Uterus (tissue), 4 donors: Measurements from ENCODE around the gene RITA1. TPM values are rescaled to one million over a fixed set of nuclear protein-coding genes. Genes with fewer than 3 reads are reported as not detected.

Experiments
- DNase-seq, 2 donors: peaks; one replicate each; pipeline ENCODE4 v3.0.0-alpha.2; 2019 to 2020
- H3K27ac ChIP-seq, 2 donors: fragments of 200-600 bp; sonication (generic); 1 replicate in 1 of 2; 2 replicates in 1 of 2; pipeline ENCODE4 v1.5.1; 2016 to 2018
- H3K27me3 ChIP-seq, 2 donors: fragments of 200-600 bp; sonication (generic); one replicate each; pipeline ENCODE4 v1.5.1; 2018 to 2019; ENCODE audit warnings: control low read depth in 1 of 2
- H3K36me3 ChIP-seq, 2 donors: fragments of 200-600 bp; sonication (generic); one replicate each; pipeline ENCODE4 v1.5.1; 2019; ENCODE audit warnings: control low read depth in 1 of 2
- H3K4me1 ChIP-seq, 2 donors: fragments of 200-600 bp; sonication (generic); one replicate each; pipeline ENCODE4 v1.5.1; 2018 to 2019; ENCODE audit warnings: control low read depth in 1 of 2
- H3K4me3 ChIP-seq, 2 donors: fragments of 200-600 bp; sonication (generic); 1 replicate in 1 of 2; 2 replicates in 1 of 2; pipeline ENCODE4 v1.5.1; 2018 to 2019; ENCODE audit warnings: mild to moderate bottlenecking in 1 of 2
- H3K9me3 ChIP-seq, 2 donors: fragments of 200-600 bp; sonication (generic); one replicate each; pipeline ENCODE4 v1.5.1; 2019; ENCODE audit warnings: control low read depth in 1 of 2
- CTCF ChIP-seq, 4 experiments: fragments of 200-600 bp in 2 of 4; fragments of 450-650 bp in 2 of 4; sonication (generic) in 2 of 4; IDR thresholded peaks; one replicate each; pipeline ENCODE4 v1.5.1; 2016 to 2019; ENCODE audit warnings: antibody characterized with exemption in 4 of 4, mild to moderate bottlenecking in 2 of 4, moderate library complexity in 1 of 4
- POLR2A ChIP-seq, 2 donors: fragments of 450-650 bp; IDR thresholded peaks; one replicate each; pipeline ENCODE4 v1.6.1; 2016; ENCODE audit warnings: antibody characterized with exemption in 2 of 2, mild to moderate bottlenecking in 1 of 2, moderate library complexity in 1 of 2
- intact Hi-C: fragments of 100-400 bp; cut with DNase I; formaldehyde crosslinking; loops from one replicate; pipeline ENCODE4 v1.15.1; 2023; ENCODE audit warnings: low total_unique reads
- total RNA-seq, 4 donors: library from RNA; depleted of rRNA in 3 of 4; stranded (reverse); fragments of >200 nt in 3 of 4; gene quantifications; one replicate each; pipeline versions ENCODE4 v1.1.0 to v1.2.4, GENCODE V29; 2014 to 2023
- donor health status: DM: yes; HTN: yes; CAD: no.

The RITA1 gene
- total RNA-seq, 4 donors from 2014 or later: 5.0 to 19.0 (median 11.0) TPM

GRCh38 chr12:113236539-113237399 lies 51.2 kb downstream of the RITA1 start:
- Histone ChIP-seq H3K27me3 (no peaks in the 10 kb centered on the region), H3K9me3 (no peaks in the 10 kb centered on the region), H3K4me1 (no peaks in the 10 kb centered on the region), H3K36me3 (no peaks in the 10 kb centered on the region), H3K27ac (no peak overlapping the region), H3K4me3 (no peak overlapping the region)
- TF ChIP-seq POLR2A (IDR thresholded peaks at IDR 0.05) (no peak), CTCF (IDR thresholded peaks at IDR 0.05) (no peak)
- no peak for DNase-seq
- intact Hi-C loops: no loop called here

- intact Hi-C loops: no loop called here
- no peak for DNase-seq
- Histone ChIP-seq H3K4me3 (no peak overlapping the region), H3K4me1 (no peaks in the 10 kb centered on the region), H3K27ac (peak overlapping the region in 1 of 2 donors; percentile 29), H3K27me3 (no peaks in the 10 kb centered on the region), H3K9me3 (no peaks in the 10 kb centered on the region), H3K36me3 (no peaks in the 10 kb centered on the region)
- TF ChIP-seq POLR2A (IDR thresholded peaks at IDR 0.05): no peak
- no peak for TF ChIP-seq CTCF (IDR thresholded peaks at IDR 0.05)
Observed at GRCh38 chr12:113237748-113238147, 52.2 kb downstream of the RITA1 start.

GRCh38 chr12:113238309-113238708 lies 52.8 kb downstream of the RITA1 start:
- Histone ChIP-seq H3K4me1 (peaks cover 0 to 4% of the 10 kb centered on the region in 2 donors), H3K9me3 (no peaks in the 10 kb centered on the region), H3K27ac (no peak overlapping the region), H3K27me3 (no peaks in the 10 kb centered on the region), H3K36me3 (no peaks in the 10 kb centered on the region), H3K4me3 (no peak overlapping the region)
- intact Hi-C loops: no loop called here
- no peak for TF ChIP-seq CTCF (IDR thresholded peaks at IDR 0.05)
- no peak for TF ChIP-seq POLR2A (IDR thresholded peaks at IDR 0.05)
- DNase-seq: no peak

GRCh38 chr12:113239288-113239771 lies 53.8 kb downstream of the RITA1 start:
- Histone ChIP-seq H3K27me3 (no peaks in the 10 kb centered on the region), H3K9me3 (no peaks in the 10 kb centered on the region), H3K27ac (peak overlapping the region; percentile 56 to 69), H3K4me1 (peaks cover 4 to 13% of the 10 kb centered on the region in 2 donors), H3K4me3 (no peak overlapping the region), H3K36me3 (no peaks in the 10 kb centered on the region)
- no peak for TF ChIP-seq POLR2A (IDR thresholded peaks at IDR 0.05)
- TF ChIP-seq CTCF (IDR thresholded peaks at IDR 0.05): no peak
- intact Hi-C loops: no loop called here
- DNase-seq: no peak

- no peaks in the 10 kb centered on the region for H3K27me3 ChIP-seq
- no peak overlapping the region for H3K4me3 ChIP-seq
- DNase-seq: no peak
- peaks cover 4 to 18% of the 10 kb centered on the region in 2 donors for H3K4me1 ChIP-seq
- H3K36me3 ChIP-seq: no peaks in the 10 kb centered on the region
- intact Hi-C loops: no loop called here
- no peaks in the 10 kb centered on the region for H3K9me3 ChIP-seq
- no peak for TF ChIP-seq POLR2A (IDR thresholded peaks at IDR 0.05)
- TF ChIP-seq CTCF (IDR thresholded peaks at IDR 0.05): no peak
- peak overlapping the region; percentile 56 to 69 for H3K27ac ChIP-seq
Observed at GRCh38 chr12:113239811-113240331, 54.4 kb downstream of the RITA1 start.
